Right cardiac atrium (tissue), 5 donors: ENCODE results near the gene COL5A2. TPM values are rescaled to one million over a fixed set of nuclear protein-coding genes. Genes with fewer than 3 reads are reported as not detected.

Experiments used
- ATAC-seq, 2 donors: fragments of 200-7000 bp; cut with Tn5 transposase; one replicate each; pipeline versions ENCODE4 v1.8.0 to v1.9.1; 2020; ENCODE audit warnings: moderate library complexity in 2 of 2, mild to moderate bottlenecking in 1 of 2
- DNase-seq, 3 donors: peaks; one replicate each; pipeline ENCODE4 v3.0.0-alpha.2; 2020
- H3K27ac ChIP-seq: one replicate; pipeline ENCODE4 v1.5.1; 2013; ENCODE audit warnings: mild to moderate bottlenecking, low read length, control low read depth, moderate library complexity
- H3K27me3 ChIP-seq: one replicate; pipeline ENCODE4 v1.6.1; 2013; ENCODE audit not compliant: control insufficient read depth, insufficient read depth
- H3K4me1 ChIP-seq: one replicate; pipeline ENCODE4 v1.6.1; 2013; ENCODE audit warnings: low read length; ENCODE audit not compliant: control insufficient read depth, insufficient read depth
- H3K4me3 ChIP-seq: one replicate; pipeline ENCODE4 v1.5.1; 2013; ENCODE audit warnings: low read length, control low read depth
- H3K9me3 ChIP-seq: one replicate; pipeline ENCODE4 v1.6.1; 2013; ENCODE audit warnings: low read length; ENCODE audit not compliant: control insufficient read depth
- WGBS: extraction: QIAGEN DNeasy Blood & Tissue Kit; methylation state at CpG from one replicate; pipeline ENCODE4 v1.1.7; 2013; 5-methylcytosine and 5-hydroxymethylcytosine counted together
- intact Hi-C, 4 donors: fragments of 100-400 bp; cut with DNase I; formaldehyde crosslinking; loops; one replicate each; pipeline versions ENCODE4 v1.11.0 to v1.14.0; 2022 to 2023
- polyA plus RNA-seq: library from polyadenylated mRNA; stranded (reverse); fragments of 200-250 nt; gene quantifications from one replicate; pipeline ENCODE4 v1.2.3, GENCODE V29; 2013
- total RNA-seq, 4 donors: library from RNA; stranded (reverse); fragmentation: NEBNext Ultra II Directional; extraction: Animal tissue kit (Norgen Biotek cat#: 25700); gene quantifications; one replicate each; pipeline ENCODE4 v1.2.1, GENCODE V29; 2021
- donor health status: healthy with polysubstance abuse.
- donor health status: DM: no; HTN: yes; CAD: no.
- donor health status: DM: no; HTN: no; CAD: no.
- donor health status: DM: no; HTN: yes; CAD: no; lungs with severe emphysema.
- donor health status: DM: yes; HTN: yes; CAD: no.

Gene COL5A2
- total and polyA plus RNA-seq, 5 donors = 9.0 to 26.6 (median 14.3) TPM

DNA sequence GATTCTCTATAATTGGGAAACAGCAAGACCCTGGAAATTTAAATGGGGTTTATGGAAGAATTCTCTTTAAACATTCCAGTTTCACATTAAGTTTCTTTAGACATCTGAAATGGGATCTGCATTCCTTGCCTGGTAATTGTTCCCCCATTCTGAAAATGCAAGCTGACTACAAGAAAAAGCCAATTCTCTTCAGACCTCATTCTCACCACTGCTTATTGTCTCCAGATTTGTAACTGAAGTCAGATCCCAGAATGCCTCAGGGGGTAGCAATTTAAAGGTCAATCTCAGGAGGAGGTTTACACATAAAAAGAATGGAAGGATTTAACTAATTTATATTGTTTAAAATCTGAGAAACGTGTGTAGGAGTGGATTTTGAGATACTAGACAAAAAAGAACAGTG lies 164.2 kb downstream of the COL5A2 start:
- 47% methylated on average over 1 of the region's 1 CpG for WGBS
- intact Hi-C loops = no loop called here
- no peak for ATAC-seq
- Histone ChIP-seq H3K27ac (no peak overlapping the region), H3K27me3 (no peaks in the 10 kb centered on the region), H3K4me1 (no peaks in the 10 kb centered on the region), H3K9me3 (no peaks in the 10 kb centered on the region), H3K4me3 (no peak overlapping the region)
- DNase-seq = no peak

DNA sequence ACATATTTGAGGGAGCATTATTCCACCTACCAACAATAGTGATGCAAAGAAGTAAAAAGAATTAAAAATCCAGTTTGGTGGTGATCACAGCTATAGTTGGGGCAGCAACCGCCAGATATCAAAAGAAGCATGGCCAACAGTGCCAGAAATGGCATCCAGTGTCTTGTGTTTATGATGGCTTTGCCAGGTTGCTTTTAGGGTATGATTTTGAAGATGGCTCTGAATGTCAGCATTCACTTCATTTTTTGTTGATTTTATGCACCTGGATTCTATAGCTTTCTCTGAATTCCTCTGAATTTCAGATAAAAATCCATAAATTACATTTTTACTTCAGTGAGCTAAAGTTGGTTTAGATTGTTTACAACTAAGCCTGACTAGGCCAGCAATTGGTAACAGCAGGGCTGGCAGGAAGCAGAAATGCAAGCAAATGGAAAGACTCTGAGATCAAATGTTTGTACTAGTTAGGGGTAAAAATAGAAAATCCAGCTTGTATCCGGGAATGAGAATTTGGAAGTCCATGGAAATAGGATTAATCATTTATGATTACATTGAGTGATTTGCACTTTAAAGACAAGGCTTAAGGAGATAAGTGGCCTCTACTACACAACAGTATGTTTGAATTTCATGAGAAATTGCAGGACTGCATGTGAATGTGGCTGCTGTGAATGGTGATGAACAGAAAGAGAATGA lies 165.0 kb downstream of the COL5A2 start:
- WGBS = 51% methylated on average over 2 of the region's 2 CpGs
- Histone ChIP-seq H3K27ac (no peak overlapping the region), H3K4me1 (no peaks in the 10 kb centered on the region), H3K27me3 (no peaks in the 10 kb centered on the region), H3K4me3 (no peak overlapping the region), H3K9me3 (no peaks in the 10 kb centered on the region)
- intact Hi-C loops = no loop called here
- DNase-seq = no peak
- peak; percentile 12 to 61 for ATAC-seq

DNA sequence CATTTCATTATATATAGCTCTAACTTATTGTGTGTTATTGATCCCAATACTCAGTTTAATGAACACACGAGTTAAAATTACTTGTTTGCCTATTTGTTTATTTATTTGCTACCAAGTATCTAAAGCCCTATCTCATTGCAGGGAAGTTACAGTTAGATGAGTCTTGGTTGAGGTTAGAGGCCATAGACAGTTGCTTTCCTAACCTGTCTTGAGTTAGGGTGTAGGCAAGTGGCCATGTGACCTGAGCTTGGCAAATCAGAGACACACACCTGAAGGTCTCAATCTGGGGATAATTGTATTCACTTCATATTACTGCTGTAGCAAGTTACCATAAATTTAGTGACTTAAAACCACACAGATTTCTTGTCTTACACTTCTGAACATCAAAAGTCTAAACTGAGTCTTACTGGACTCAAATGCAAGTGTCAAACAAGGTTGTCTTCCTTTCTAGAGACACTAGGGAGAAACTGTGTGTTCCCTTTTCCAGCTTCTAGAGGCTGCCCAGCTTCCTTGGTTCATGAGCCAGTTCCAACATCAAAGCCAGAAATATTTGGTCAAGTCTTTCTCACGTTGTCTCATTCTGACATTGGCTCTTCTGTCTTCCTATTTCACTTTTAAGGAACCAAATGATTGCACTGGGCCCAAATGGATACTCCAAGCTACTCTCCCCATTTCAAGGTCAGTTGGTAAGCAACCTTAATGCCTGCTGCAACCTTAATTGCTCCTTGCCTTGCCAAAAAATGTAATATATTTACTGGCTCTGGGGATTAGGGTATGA lies 165.7 kb downstream of the COL5A2 start:
- Histone ChIP-seq H3K27me3 (no peaks in the 10 kb centered on the region), H3K27ac (no peak overlapping the region), H3K4me3 (no peak overlapping the region), H3K9me3 (no peaks in the 10 kb centered on the region), H3K4me1 (no peaks in the 10 kb centered on the region)
- ATAC-seq = peak in 1 of 2 donors; percentile 31
- WGBS = 67% methylated on average over 2 of the region's 2 CpGs
- intact Hi-C loops = no loop called here
- DNase-seq = no peak

DNA sequence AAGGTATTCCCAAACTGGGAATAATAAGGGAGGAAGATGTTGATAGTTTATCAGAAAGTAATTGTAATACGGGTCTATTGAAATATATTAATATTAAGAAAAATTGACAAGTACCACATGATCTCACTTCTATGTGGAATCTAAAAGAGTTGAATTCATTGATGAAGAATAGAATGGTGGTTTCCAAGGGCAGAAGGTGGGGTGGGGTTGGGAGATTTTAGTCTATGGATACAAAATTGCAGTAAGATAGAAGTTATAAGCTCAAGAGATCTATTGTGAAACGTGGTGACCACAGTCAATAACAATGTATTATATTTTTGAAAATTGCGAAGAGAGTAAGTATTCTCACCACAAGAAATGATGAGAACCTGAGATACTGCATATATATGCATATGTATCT lies 166.5 kb downstream of the COL5A2 start:
- no peaks in the 10 kb centered on the region for H3K9me3 ChIP-seq
- WGBS = 77% methylated on average over 3 of the region's 3 CpGs
- no peak overlapping the region for H3K27ac ChIP-seq
- H3K4me1 ChIP-seq = no peaks in the 10 kb centered on the region
- DNase-seq (no peak), ATAC-seq (no peak)
- H3K27me3 ChIP-seq = no peaks in the 10 kb centered on the region
- no peak overlapping the region for H3K4me3 ChIP-seq
- intact Hi-C loops = no loop called here

DNA sequence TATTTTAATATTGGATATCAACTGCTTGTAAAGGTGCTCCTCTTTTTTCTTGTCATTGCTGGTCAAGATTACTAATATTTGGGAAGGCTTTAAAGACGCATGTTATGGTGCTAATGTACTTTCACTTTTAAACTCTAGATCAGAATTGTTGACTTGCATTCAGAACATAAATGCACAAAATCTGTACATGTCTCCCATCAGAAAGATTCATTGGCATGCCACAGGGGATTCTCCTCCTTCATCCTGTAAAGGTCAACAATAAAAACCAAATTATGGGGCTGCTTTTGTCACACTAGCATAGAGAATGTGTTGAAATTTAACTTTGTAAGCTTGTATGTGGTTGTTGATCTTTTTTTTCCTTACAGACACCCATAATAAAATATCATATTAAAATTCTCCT lies 167.2 kb downstream of the COL5A2 start:
- 77% methylated on average over 1 of the region's 1 CpG for WGBS
- no peaks in the 10 kb centered on the region for H3K9me3 ChIP-seq
- no peaks in the 10 kb centered on the region for H3K4me1 ChIP-seq
- DNase-seq = no peak
- ATAC-seq = no peak
- no peak overlapping the region for H3K4me3 ChIP-seq
- intact Hi-C loops = no loop called here
- H3K27ac ChIP-seq = no peak overlapping the region
- no peaks in the 10 kb centered on the region for H3K27me3 ChIP-seq

DNA sequence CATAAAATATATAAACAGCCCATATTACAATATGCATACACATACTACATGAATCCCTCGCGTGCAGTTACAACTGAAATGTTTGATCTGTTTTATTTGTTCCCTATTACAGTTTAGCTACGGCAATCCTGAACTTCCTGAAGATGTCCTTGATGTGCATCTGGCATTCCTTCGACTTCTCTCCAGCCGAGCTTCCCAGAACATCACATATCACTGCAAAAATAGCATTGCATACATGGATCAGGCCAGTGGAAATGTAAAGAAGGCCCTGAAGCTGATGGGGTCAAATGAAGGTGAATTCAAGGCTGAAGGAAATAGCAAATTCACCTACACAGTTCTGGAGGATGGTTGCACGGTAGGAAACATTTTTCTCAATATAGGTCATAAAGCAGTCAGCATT lies 169.0 kb downstream of the COL5A2 start:
- no peaks in the 10 kb centered on the region for H3K9me3 ChIP-seq
- no peak overlapping the region for H3K4me3 ChIP-seq
- ATAC-seq = no peak
- 60% methylated on average over 6 of the region's 6 CpGs for WGBS
- no peaks in the 10 kb centered on the region for H3K4me1 ChIP-seq
- no peak overlapping the region for H3K27ac ChIP-seq
- intact Hi-C loops = no loop called here
- DNase-seq = no peak
- H3K27me3 ChIP-seq = no peaks in the 10 kb centered on the region

DNA sequence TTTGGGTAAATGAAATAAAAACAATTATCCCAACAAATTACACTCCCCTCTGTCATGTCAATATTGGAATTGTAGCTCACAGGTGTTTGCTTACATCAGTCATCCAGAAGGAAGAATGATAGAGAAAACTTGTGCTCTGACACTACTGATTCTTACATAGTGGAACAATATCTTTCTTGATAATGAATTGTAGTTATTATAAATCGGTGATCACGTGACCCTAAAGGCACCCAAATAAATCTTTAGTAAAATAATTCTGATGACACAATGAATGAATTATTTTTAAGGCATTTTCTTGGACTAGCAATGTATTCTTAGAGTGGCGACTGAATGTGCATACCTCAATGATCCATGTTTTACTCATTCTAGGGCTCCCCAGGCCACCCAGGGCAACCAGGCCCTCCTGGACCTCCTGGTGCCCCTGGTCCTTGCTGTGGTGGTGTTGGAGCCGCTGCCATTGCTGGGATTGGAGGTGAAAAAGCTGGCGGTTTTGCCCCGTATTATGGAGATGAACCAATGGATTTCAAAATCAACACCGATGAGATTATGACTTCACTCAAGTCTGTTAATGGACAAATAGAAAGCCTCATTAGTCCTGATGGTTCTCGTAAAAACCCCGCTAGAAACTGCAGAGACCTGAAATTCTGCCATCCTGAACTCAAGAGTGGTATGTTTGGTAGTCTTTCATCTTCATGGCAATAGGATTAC lies 170.9 kb downstream of the COL5A2 start:
- ATAC-seq (no peak), DNase-seq (no peak)
- WGBS = 80% methylated on average over 9 of the region's 9 CpGs
- intact Hi-C loops = no loop called here
- Histone ChIP-seq H3K9me3 (no peaks in the 10 kb centered on the region), H3K4me1 (no peaks in the 10 kb centered on the region), H3K27ac (no peak overlapping the region), H3K27me3 (no peaks in the 10 kb centered on the region), H3K4me3 (no peak overlapping the region)

DNA sequence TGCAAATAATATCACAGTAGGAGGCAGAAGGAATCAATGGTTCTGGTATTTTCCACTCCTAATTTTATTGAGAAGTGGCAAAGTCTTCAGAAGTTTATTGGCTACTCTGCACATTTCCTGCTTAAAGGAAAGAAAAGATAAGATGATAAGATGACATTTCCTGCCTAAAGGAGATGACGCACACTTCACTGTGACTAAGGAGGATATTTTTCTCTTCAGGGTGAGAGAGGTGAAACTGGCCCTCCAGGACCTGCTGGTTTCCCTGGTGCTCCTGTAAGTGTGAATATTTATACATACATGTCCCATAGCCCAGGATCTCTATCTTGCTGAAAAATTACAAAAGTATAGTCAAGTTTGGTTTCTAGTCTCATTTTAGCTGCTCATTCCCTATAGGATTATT lies 177.5 kb downstream of the COL5A2 start:
- 23% methylated on average over 1 of the region's 1 CpG for WGBS
- peak in 1 of 2 donors; percentile 86 for ATAC-seq
- Histone ChIP-seq H3K27ac (no peak overlapping the region), H3K4me3 (no peak overlapping the region), H3K27me3 (no peaks in the 10 kb centered on the region), H3K4me1 (no peaks in the 10 kb centered on the region), H3K9me3 (no peaks in the 10 kb centered on the region)
- no peak for DNase-seq
- intact Hi-C loops = no loop called here

DNA sequence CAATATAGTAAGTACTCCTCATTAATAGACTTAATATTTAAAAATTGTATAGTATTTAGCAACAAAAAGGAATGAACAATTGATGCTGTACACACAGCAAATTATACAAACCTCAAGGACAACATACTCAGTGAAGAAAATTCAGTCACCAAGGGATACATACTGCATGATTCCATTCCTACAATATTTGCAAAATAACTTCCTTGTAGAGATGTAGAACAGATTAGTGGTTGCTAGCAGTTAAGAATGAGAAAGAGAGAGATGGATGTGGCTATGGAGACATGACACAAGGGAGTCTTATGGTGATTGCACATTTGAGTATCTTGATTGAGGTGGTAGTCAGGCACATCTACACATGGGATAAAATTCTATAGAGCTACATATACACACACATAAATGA lies 179.3 kb downstream of the COL5A2 start:
- no peak for DNase-seq
- intact Hi-C loops = no loop called here

DNA sequence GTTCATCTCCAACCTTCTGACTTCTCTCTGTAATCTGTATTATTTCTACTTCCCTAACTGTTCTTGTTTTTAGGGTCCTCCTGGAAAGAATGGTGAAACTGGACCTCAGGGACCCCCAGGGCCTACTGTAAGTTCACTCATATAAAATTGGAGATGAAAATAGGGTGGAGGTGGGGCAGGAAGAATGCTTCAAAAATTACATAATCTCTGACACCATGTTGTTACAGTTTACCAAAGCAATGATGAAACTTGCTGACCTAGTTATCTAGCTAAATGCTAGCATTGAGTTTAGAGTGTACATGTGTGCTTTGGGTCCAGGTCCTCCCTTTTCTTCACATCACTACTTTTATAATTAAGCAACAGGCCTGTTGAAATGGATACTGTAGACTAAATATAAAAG lies 182.3 kb downstream of the COL5A2 start:
- no peak overlapping the region for H3K27ac ChIP-seq
- no peak overlapping the region for H3K4me3 ChIP-seq
- intact Hi-C loops = no loop called here
- no peaks in the 10 kb centered on the region for H3K4me1 ChIP-seq
- no peaks in the 10 kb centered on the region for H3K9me3 ChIP-seq
- ATAC-seq = no peak
- no peak for DNase-seq
- H3K27me3 ChIP-seq = no peaks in the 10 kb centered on the region

More for the DNA sequence above, 179.3 kb downstream of the COL5A2 start:
- ATAC-seq = no peak
- Histone ChIP-seq H3K4me1 (no peaks in the 10 kb centered on the region), H3K27me3 (no peaks in the 10 kb centered on the region), H3K4me3 (no peak overlapping the region), H3K9me3 (no peaks in the 10 kb centered on the region), H3K27ac (no peak overlapping the region)

DNA sequence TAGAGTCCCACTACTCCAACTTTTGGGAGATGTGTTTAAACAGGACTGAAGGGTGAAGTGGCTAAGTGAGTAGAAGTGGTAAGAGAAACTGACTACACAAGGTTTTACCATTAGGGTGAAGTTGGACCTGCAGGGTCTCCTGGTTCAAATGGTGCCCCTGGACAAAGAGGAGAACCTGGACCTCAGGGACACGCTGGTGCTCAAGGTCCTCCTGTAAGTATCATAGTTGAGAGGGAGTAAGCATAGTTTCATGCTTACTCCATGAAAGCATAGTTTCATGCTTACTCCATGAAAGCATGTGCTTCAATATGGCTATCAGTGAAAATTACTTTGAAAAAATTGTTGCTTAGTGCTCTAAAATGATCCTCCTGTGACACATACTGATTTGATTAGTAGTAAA lies 186.3 kb downstream of the COL5A2 start:
- Histone ChIP-seq H3K9me3 (no peaks in the 10 kb centered on the region), H3K27ac (no peak overlapping the region), H3K4me1 (no peaks in the 10 kb centered on the region), H3K27me3 (no peaks in the 10 kb centered on the region), H3K4me3 (no peak overlapping the region)
- ATAC-seq (peak in 1 of 2 donors; percentile 29), DNase-seq (no peak)
- WGBS = 88% methylated on average over 1 of the region's 1 CpG
- intact Hi-C loops = no loop called here
